ENCODE results near the gene POU5F1.

POU5F1 gene

DNA sequence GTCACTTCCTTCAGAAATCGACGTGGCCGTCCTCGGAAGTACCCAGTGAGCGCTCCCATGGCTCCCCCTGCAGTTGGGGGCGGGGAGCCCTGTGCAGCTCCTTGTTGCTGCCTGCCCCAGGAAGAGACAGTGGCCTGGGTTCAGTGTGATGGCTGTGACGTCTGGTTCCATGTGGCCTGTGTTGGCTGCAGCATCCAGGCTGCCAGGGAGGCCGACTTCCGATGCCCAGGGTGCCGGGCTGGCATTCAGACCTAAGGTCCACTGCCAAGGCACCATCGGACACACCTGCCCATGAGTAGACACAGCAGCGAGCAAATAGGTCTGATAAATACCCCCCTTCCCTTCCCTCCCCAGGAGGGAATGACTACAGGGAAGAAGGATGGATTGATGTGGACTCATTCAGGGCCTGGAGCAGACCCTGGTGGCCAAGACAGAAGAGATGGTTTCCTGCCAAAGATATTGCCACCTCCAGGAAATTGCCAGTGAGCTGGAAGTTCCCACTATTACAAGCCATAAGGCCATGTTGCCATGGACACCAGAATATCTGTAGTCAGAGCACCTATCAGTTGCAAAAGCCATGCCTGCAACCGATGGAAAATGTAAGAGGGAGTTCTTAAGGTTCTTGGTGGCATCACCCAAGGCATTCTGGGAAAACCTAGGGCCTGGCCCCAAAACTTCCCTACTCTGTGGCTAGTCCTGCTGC, 7.9 kb downstream of the POU5F1 start:
- no peaks in the 10 kb centered on the region for H3K36me3 ChIP-seq (ENCODE audit: insufficient read depth)

DNA sequence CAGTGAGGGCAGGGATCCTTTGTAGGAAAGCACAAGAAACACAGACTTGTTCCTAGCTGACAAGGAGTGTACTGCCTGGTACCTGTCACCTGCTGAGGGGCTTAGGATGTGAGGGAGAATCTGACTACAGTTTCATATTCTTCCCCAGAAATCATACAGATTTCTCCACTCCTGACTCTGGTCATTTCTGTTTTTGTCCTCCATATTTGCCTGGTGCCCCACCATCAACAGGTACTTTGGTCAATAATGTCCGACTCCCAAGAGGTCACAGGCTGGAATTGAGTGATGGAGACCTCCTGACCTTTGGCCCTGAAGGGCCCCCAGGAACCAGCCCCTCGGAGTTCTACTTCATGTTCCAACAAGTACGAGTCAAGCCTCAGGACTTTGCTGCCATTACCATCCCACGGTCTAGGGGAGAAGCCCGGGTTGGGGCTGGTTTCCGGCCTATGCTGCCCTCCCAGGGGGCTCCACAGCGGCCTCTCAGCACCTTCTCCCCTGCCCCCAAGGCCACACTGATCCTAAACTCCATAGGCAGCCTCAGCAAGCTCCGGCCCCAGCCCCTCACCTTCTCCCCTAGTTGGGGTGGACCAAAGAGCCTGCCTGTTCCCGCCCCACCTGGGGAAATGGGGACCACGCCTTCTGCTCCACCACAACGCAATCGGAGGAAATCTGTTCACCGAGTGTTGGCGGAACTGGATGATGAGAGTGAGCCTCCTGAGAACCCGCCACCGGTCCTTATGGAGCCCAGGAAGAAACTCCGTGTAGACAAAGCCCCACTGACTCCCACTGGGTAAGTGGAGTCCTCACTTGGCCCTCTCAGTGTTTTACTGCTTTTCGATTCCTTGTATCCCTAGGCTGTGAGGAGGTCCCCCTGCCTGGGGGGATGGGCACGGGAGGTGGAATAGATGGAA, 9.0 kb downstream of the POU5F1 start:
- Histone ChIP-seq H3K36me3 (ENCODE audit: insufficient read depth) (no peaks in the 10 kb centered on the region), H3K4me2 (no peak overlapping the region), H3K4me1 (ENCODE audit: low read depth, poor library complexity, severe bottlenecking) (peaks cover 53% of the 10 kb centered on the region), H2AFZ (ENCODE audit: low read depth) (no peak overlapping the region), H3K27ac (no peak overlapping the region), H3K79me2 (ENCODE audit: insufficient read depth, low read depth) (peaks cover 4% of the 10 kb centered on the region; the same call in 1 of the 2 replicates), H3K4me3 (IDR thresholded peaks at IDR 0.05; ENCODE audit: insufficient read depth, low read depth, low read length) (no peak overlapping the region), H3K27me3 (ENCODE audit: insufficient read depth, low read depth) (no peaks in the 10 kb centered on the region), H4K20me1 (ENCODE audit: insufficient read depth) (0 out of 2 replicates have a peak, but pooled peaks cover 4% of the 10 kb centered on the region), H3K9ac (no peak overlapping the region)
- TF ChIP-seq, protein P1, sequence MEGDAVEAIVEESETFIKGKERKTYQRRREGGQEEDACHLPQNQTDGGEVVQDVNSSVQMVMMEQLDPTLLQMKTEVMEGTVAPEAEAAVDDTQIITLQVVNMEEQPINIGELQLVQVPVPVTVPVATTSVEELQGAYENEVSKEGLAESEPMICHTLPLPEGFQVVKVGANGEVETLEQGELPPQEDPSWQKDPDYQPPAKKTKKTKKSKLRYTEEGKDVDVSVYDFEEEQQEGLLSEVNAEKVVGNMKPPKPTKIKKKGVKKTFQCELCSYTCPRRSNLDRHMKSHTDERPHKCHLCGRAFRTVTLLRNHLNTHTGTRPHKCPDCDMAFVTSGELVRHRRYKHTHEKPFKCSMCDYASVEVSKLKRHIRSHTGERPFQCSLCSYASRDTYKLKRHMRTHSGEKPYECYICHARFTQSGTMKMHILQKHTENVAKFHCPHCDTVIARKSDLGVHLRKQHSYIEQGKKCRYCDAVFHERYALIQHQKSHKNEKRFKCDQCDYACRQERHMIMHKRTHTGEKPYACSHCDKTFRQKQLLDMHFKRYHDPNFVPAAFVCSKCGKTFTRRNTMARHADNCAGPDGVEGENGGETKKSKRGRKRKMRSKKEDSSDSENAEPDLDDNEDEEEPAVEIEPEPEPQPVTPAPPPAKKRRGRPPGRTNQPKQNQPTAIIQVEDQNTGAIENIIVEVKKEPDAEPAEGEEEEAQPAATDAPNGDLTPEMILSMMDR (conservative IDR thresholded peaks at IDR 0.05; ENCODE audit: low read depth, low read length): no peak

More for the DNA sequence above, 7.9 kb downstream of the POU5F1 start:
- H3K27me3 ChIP-seq (ENCODE audit: insufficient read depth, low read depth): no peaks in the 10 kb centered on the region
- no peak overlapping the region for H3K27ac ChIP-seq
- TF ChIP-seq, protein P1 (conservative IDR thresholded peaks at IDR 0.05; ENCODE audit: low read depth, low read length): no peak
- no peak overlapping the region for H2AFZ ChIP-seq (ENCODE audit: low read depth)
- peaks cover 4% of the 10 kb centered on the region; the same call in 1 of the 2 replicates for H3K79me2 ChIP-seq (ENCODE audit: insufficient read depth, low read depth)
- H3K4me3 ChIP-seq (IDR thresholded peaks at IDR 0.05; ENCODE audit: insufficient read depth, low read depth, low read length): no peak overlapping the region
- no peak overlapping the region for H3K9ac ChIP-seq
- 0 out of 2 replicates have a peak, but pooled peaks cover 4% of the 10 kb centered on the region for H4K20me1 ChIP-seq (ENCODE audit: insufficient read depth)
- peak overlapping the region; percentile 10; the same call in 1 of the 2 replicates for H3K4me2 ChIP-seq
- peaks cover 45% of the 10 kb centered on the region for H3K4me1 ChIP-seq (ENCODE audit: low read depth, poor library complexity, severe bottlenecking)

DNA sequence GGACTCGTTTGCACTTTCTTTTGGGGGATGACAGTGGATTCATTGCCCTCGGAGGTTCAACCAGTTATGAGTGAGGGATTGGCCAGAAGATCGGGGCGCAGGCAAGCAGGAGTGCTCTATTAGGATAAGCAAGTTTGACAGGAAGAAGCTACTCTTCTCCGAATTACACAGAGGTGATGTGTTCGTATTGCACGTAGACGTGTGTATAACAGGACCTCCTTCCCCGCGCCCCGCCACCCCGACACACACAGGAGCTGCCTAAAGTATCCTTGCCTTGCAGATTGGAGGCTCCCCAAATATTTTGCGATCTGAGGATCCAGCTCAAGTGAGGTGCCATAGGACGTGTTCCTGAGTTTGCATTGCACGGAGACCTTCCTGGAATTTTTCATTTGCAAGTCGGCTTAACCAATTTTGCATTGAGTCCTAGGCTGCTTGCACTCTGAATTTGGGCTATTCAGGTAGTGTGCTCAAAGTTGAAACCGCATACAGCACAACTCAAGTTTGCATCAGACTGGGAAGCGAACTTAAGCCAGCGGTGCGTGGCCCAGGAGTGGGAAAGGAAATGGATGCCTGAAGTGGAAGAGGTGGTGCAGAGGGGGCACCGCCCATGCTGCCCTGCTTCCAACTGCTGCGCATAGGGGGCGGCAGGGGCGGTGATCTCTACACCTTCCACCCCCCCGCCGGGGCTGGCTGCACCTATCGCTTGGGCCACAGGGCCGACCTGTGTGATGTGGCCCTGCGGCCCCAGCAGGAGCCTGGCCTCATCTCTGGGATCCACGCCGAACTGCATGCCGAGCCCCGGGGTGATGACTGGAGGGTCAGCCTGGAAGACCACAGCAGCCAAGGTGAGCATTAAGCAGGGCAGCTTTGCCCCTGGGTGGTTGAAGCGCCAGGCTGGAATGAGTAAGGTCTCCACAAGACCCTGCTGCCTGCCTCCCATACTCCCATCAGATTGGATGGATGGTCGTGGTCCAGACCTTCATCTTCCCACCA, 11.3 kb downstream of the POU5F1 start:
- Histone ChIP-seq H3K79me2 (ENCODE audit: insufficient read depth, low read depth) (peaks cover 4% of the 10 kb centered on the region; the same call in 1 of the 2 replicates), H3K4me3 (IDR thresholded peaks at IDR 0.05; ENCODE audit: insufficient read depth, low read depth, low read length) (no peak overlapping the region), H3K27me3 (ENCODE audit: insufficient read depth, low read depth) (no peaks in the 10 kb centered on the region), H3K9ac (peak overlapping the region; percentile 30; the same call in 1 of the 2 replicates), H4K20me1 (ENCODE audit: insufficient read depth) (no peaks in the 10 kb centered on the region), H3K36me3 (ENCODE audit: insufficient read depth) (no peaks in the 10 kb centered on the region), H3K4me1 (ENCODE audit: low read depth, poor library complexity, severe bottlenecking) (peaks cover 40% of the 10 kb centered on the region), H2AFZ (ENCODE audit: low read depth) (peak overlapping the region; percentile 70), H3K4me2 (peak overlapping the region; percentile 87), H3K27ac (no peak overlapping the region)
- TF ChIP-seq, protein P1 (conservative IDR thresholded peaks at IDR 0.05; ENCODE audit: low read depth, low read length): no peak
